Trophoblast cell (in vitro differentiated cells and primary cell): Measurements from ENCODE around the gene SFT2D3.

Source experiments
- DNase-seq, 2 donors: peaks; one replicate each; pipeline ENCODE4 v3.0.0-alpha.2; 2016
- H2AFZ ChIP-seq: 2 replicates; pipeline ENCODE4 v1.6.1; 2013; ENCODE audit warnings: low read length, moderate library complexity, mild to moderate bottlenecking; ENCODE audit not compliant: insufficient read depth, poor library complexity
- H2AK5ac ChIP-seq: 2 replicates; pipeline ENCODE4 v1.6.1; 2013; ENCODE audit warnings: mild to moderate bottlenecking, low read length
- H2BK120ac ChIP-seq: 2 replicates; pipeline ENCODE4 v1.6.1; 2013; ENCODE audit warnings: low read length, mild to moderate bottlenecking, moderate library complexity; ENCODE audit not compliant: insufficient read depth, poor library complexity
- H2BK12ac ChIP-seq: 2 replicates; pipeline ENCODE4 v1.6.1; 2013; ENCODE audit warnings: mild to moderate bottlenecking, low read length, moderate library complexity
- H2BK5ac ChIP-seq: 2 replicates; pipeline ENCODE4 v1.6.1; 2013; ENCODE audit warnings: low read length, low read depth, moderate library complexity, mild to moderate bottlenecking; ENCODE audit not compliant: poor library complexity
- H3K14ac ChIP-seq: 2 replicates; pipeline ENCODE4 v1.6.1; 2013; ENCODE audit warnings: mild to moderate bottlenecking, low read length
- H3K18ac ChIP-seq: 2 replicates; pipeline ENCODE4 v1.6.1; 2013; ENCODE audit warnings: mild to moderate bottlenecking, low read length
- H3K23ac ChIP-seq: 2 replicates; pipeline ENCODE4 v1.6.1; 2013; ENCODE audit warnings: low read length
- H3K27ac ChIP-seq: 2 replicates; pipeline ENCODE4 v1.5.1; 2013; ENCODE audit warnings: low read depth, mild to moderate bottlenecking, inconsistent platforms, low read length, moderate library complexity
- H3K27me3 ChIP-seq: 2 replicates; pipeline ENCODE4 v1.6.1; 2013; ENCODE audit warnings: inconsistent platforms, mild to moderate bottlenecking, low read length, moderate library complexity; ENCODE audit not compliant: insufficient read depth
- H3K36me3 ChIP-seq, 2 experiments: 1 replicate in 1 of 2; 2 replicates in 1 of 2; pipeline ENCODE4 v1.6.1; 2013; ENCODE audit warnings: low read length in 2 of 2, mild to moderate bottlenecking in 2 of 2, moderate library complexity in 1 of 2; ENCODE audit not compliant: insufficient read depth in 2 of 2, control insufficient read depth in 1 of 2
- H3K4ac ChIP-seq: 2 replicates; pipeline ENCODE4 v1.6.1; 2013; ENCODE audit warnings: low read depth, mild to moderate bottlenecking, low read length, moderate library complexity
- H3K4me1 ChIP-seq, 2 experiments: 1 replicate in 1 of 2; 2 replicates in 1 of 2; pipeline ENCODE4 v1.6.1; 2013; ENCODE audit warnings: low read length in 2 of 2, mild to moderate bottlenecking in 2 of 2, moderate library complexity in 1 of 2; ENCODE audit not compliant: insufficient read depth in 2 of 2, control insufficient read depth in 1 of 2
- H3K4me2 ChIP-seq: 2 replicates; pipeline ENCODE4 v1.6.1; 2013; ENCODE audit warnings: inconsistent platforms, mild to moderate bottlenecking, low read length, moderate library complexity
- H3K4me3 ChIP-seq: 2 replicates; pipeline ENCODE4 v1.5.1; 2013; ENCODE audit warnings: mild to moderate bottlenecking, low read depth, low read length, inconsistent platforms
- H3K79me1 ChIP-seq: one replicate; pipeline ENCODE4 v1.6.1; 2013; ENCODE audit warnings: low read length
- H3K79me2 ChIP-seq: 2 replicates; pipeline ENCODE4 v1.6.1; 2013; ENCODE audit warnings: low read length, mild to moderate bottlenecking; ENCODE audit not compliant: control insufficient read depth, insufficient read depth, poor library complexity
- H3K9ac ChIP-seq: 2 replicates; pipeline ENCODE4 v1.6.1; 2013; ENCODE audit warnings: mild to moderate bottlenecking, low read length
- H3K9me3 ChIP-seq: 2 replicates; pipeline ENCODE4 v1.6.1; 2013; ENCODE audit warnings: low read depth, mild to moderate bottlenecking, control low read depth, inconsistent platforms, low read length; ENCODE audit not compliant: insufficient read depth
- H4K12ac ChIP-seq: 2 replicates; pipeline ENCODE4 v1.6.1; 2013; ENCODE audit warnings: low read depth, mild to moderate bottlenecking, low read length, moderate library complexity
- H4K8ac ChIP-seq: 2 replicates; pipeline ENCODE4 v1.6.1; 2013; ENCODE audit warnings: low read depth, mild to moderate bottlenecking, low read length, moderate library complexity
- H4K91ac ChIP-seq: one replicate; pipeline ENCODE4 v1.6.1; 2013; ENCODE audit warnings: low read depth, mild to moderate bottlenecking, low read length, moderate library complexity
- WGBS: extraction: QIAGEN DNeasy Blood & Tissue Kit; methylation state at CpG from one replicate; pipeline ENCODE4 v1.1.7; 2013; ENCODE audit warnings: missing lambda C conversion rate; ENCODE audit not compliant: insufficient read length, insufficient coverage; ENCODE audit errors: extremely low coverage; 5-methylcytosine and 5-hydroxymethylcytosine counted together

SFT2D3 gene

GRCh38 chr2:127654084-127654837 is 47.0 kb upstream of the SFT2D3 start:
- Histone ChIP-seq H4K91ac (no peak overlapping the region), H3K4me1 (peaks cover 16 to 19% of the 10 kb centered on the region in 2 experiments), H3K18ac (no peak overlapping the region), H2BK5ac (no peak overlapping the region), H3K79me1 (no peaks in the 10 kb centered on the region), H3K23ac (no peak overlapping the region), H2BK120ac (no peak overlapping the region), H3K79me2 (no peaks in the 10 kb centered on the region), H3K4me2 (no peak overlapping the region), H3K14ac (no peak overlapping the region), H3K27ac (no peak overlapping the region), H3K36me3 (peaks cover 0 to 2% of the 10 kb centered on the region in 2 experiments), H4K8ac (no peak overlapping the region), H2AFZ (no peak overlapping the region), H4K12ac (no peak overlapping the region), H3K4me3 (no peak overlapping the region), H3K4ac (no peak overlapping the region), H3K9ac (no peak overlapping the region), H3K27me3 (no peaks in the 10 kb centered on the region), H3K9me3 (peaks cover 2% of the 10 kb centered on the region), H2BK12ac (no peak overlapping the region), H2AK5ac (no peak overlapping the region)
- no CpG with 5 or more reads among the region's 24 CpGs for WGBS
- no peak for DNase-seq

GRCh38 chr2:127654838-127655175 is 46.5 kb upstream of the SFT2D3 start:
- no peak for DNase-seq
- no peak overlapping the region for H2AFZ ChIP-seq
- no peak overlapping the region for H4K91ac ChIP-seq
- WGBS: no CpG with 5 or more reads among the region's 8 CpGs
- no peak overlapping the region for H3K18ac ChIP-seq
- no peak overlapping the region for H4K12ac ChIP-seq
- H3K9me3 ChIP-seq: peaks cover 4% of the 10 kb centered on the region
- H3K14ac ChIP-seq: no peak overlapping the region
- H3K79me1 ChIP-seq: peaks cover 2% of the 10 kb centered on the region
- no peak overlapping the region for H3K23ac ChIP-seq
- peaks cover 19 to 24% of the 10 kb centered on the region in 2 experiments for H3K4me1 ChIP-seq
- no peak overlapping the region for H3K4me3 ChIP-seq
- no peak overlapping the region for H3K4me2 ChIP-seq
- no peak overlapping the region for H2BK120ac ChIP-seq
- no peak overlapping the region for H2BK12ac ChIP-seq
- no peak overlapping the region for H3K4ac ChIP-seq
- no peak overlapping the region for H3K9ac ChIP-seq
- H3K27me3 ChIP-seq: no peaks in the 10 kb centered on the region
- H2BK5ac ChIP-seq: no peak overlapping the region
- H3K27ac ChIP-seq: no peak overlapping the region
- H3K79me2 ChIP-seq: no peaks in the 10 kb centered on the region
- no peak overlapping the region for H4K8ac ChIP-seq
- H2AK5ac ChIP-seq: no peak overlapping the region
- peaks cover 0 to 2% of the 10 kb centered on the region in 2 experiments for H3K36me3 ChIP-seq

- Histone ChIP-seq H4K12ac (no peak overlapping the region), H3K9ac (no peak overlapping the region), H2BK120ac (no peak overlapping the region), H3K4ac (no peak overlapping the region), H3K27me3 (no peaks in the 10 kb centered on the region), H3K4me2 (no peak overlapping the region), H4K91ac (no peak overlapping the region), H2AFZ (no peak overlapping the region), H3K79me2 (no peaks in the 10 kb centered on the region), H3K4me1 (peaks cover 19 to 24% of the 10 kb centered on the region in 2 experiments), H3K79me1 (peaks cover 2% of the 10 kb centered on the region), H2BK5ac (no peak overlapping the region), H4K8ac (no peak overlapping the region), H3K23ac (no peak overlapping the region), H2BK12ac (no peak overlapping the region), H3K14ac (no peak overlapping the region), H3K4me3 (no peak overlapping the region), H3K36me3 (peaks cover 0 to 2% of the 10 kb centered on the region in 2 experiments), H3K9me3 (peaks cover 7% of the 10 kb centered on the region), H3K27ac (no peak overlapping the region), H3K18ac (no peak overlapping the region), H2AK5ac (no peak overlapping the region)
- WGBS: no CpG with 5 or more reads among the region's 16 CpGs
- DNase-seq: no peak
These were observed 45.9 kb upstream of the SFT2D3 start for GRCh38 chr2:127655209-127656073.

GRCh38 chr2:127656569-127657231 is 44.6 kb upstream of the SFT2D3 start:
- no peak overlapping the region for H4K12ac ChIP-seq
- peaks cover 7% of the 10 kb centered on the region for H3K9me3 ChIP-seq
- H4K8ac ChIP-seq: no peak overlapping the region
- H2AK5ac ChIP-seq: no peak overlapping the region
- no peak overlapping the region for H2BK120ac ChIP-seq
- no peak overlapping the region for H3K4me2 ChIP-seq
- peaks cover 0 to 2% of the 10 kb centered on the region in 2 experiments for H3K36me3 ChIP-seq
- peaks cover 10% of the 10 kb centered on the region for H3K79me1 ChIP-seq
- DNase-seq: no peak
- no peak overlapping the region for H4K91ac ChIP-seq
- no peak overlapping the region for H3K27ac ChIP-seq
- H3K9ac ChIP-seq: no peak overlapping the region
- no CpG with 5 or more reads among the region's 15 CpGs for WGBS
- no peak overlapping the region for H2BK12ac ChIP-seq
- peaks cover 24 to 28% of the 10 kb centered on the region in 2 experiments for H3K4me1 ChIP-seq
- H2AFZ ChIP-seq: no peak overlapping the region
- no peak overlapping the region for H3K4ac ChIP-seq
- no peak overlapping the region for H2BK5ac ChIP-seq
- no peak overlapping the region for H3K4me3 ChIP-seq
- peaks cover 2% of the 10 kb centered on the region for H3K79me2 ChIP-seq
- no peak overlapping the region for H3K23ac ChIP-seq
- no peak overlapping the region for H3K18ac ChIP-seq
- H3K27me3 ChIP-seq: no peaks in the 10 kb centered on the region
- H3K14ac ChIP-seq: no peak overlapping the region
